ENCODE results near the gene ARFGEF3.

GRCh38 chr6:138346302-138347195 is 184.8 kb downstream of the ARFGEF3 start:
- TF ChIP-seq CTCF (IDR thresholded peaks at IDR 0.05) (no peak), POLR2A (IDR thresholded peaks at IDR 0.05) (no peak)
